Activated CD8-positive, alpha-beta memory T cell treated with anti-CD3 and anti-CD28 coated beads, Interleukin-2, amount 50 U/mL, for 24 hours (primary cell): ENCODE data around the gene FAM98B.
A peak's percentile ranks its signal among the peaks of the same experiment; 100 is the strongest.
"Not testable (repeated sequence)": the region's sequence is repeated elsewhere in the genome, so short reads cannot be mapped to it uniquely, and the experiment has no call there.

Experiments
- DNase-seq: peaks from one replicate; pipeline ENCODE4 v3.0.0-alpha.2; 2020; ENCODE audit errors: extremely low read depth

Gene FAM98B

GRCh38 chr15:38453971-38454695 lies at the start of gene FAM98B:
TSS of gene FAM98B (plus strand) at chr15:38454127. CDS start at chr15:38454162, 35 bp downstream.
- peak; percentile 76 for DNase-seq

- no peak for DNase-seq
Measured at GRCh38 chr15:38406436-38406835, 47.5 kb upstream of the FAM98B start.

- no peak for DNase-seq
Measured at GRCh38 chr15:38408576-38408975, 45.4 kb upstream of the FAM98B start.

- DNase-seq: no peak
Measured at GRCh38 chr15:38411902-38412301, 42.0 kb upstream of the FAM98B start.

- DNase-seq: no peak
Measured at GRCh38 chr15:38412466-38412865, 41.5 kb upstream of the FAM98B start.

- no peak for DNase-seq
Measured at GRCh38 chr15:38414357-38414756, 39.6 kb upstream of the FAM98B start.

GRCh38 chr15:38421069-38421690 lies 32.7 kb upstream of the FAM98B start:
- DNase-seq: no peak

GRCh38 chr15:38424101-38424552 lies 29.8 kb upstream of the FAM98B start:
- DNase-seq: no peak

GRCh38 chr15:38425269-38425668 lies 28.7 kb upstream of the FAM98B start:
- no peak for DNase-seq

GRCh38 chr15:38427380-38427779 lies 26.5 kb upstream of the FAM98B start:
- no peak for DNase-seq

- no peak for DNase-seq
Measured at GRCh38 chr15:38430106-38430760, 23.7 kb upstream of the FAM98B start.

GRCh38 chr15:38436993-38437392 lies 16.9 kb upstream of the FAM98B start:
- DNase-seq: no peak

- not testable (repeated sequence) for DNase-seq
Measured at GRCh38 chr15:38437603-38438002, 16.3 kb upstream of the FAM98B start.

- DNase-seq: no peak
Measured at GRCh38 chr15:38438031-38438986, 15.6 kb upstream of the FAM98B start.

GRCh38 chr15:38440353-38441129 lies 13.4 kb upstream of the FAM98B start:
- no peak for DNase-seq

GRCh38 chr15:38441130-38441519 lies 12.8 kb upstream of the FAM98B start:
- DNase-seq: no peak

- no peak for DNase-seq
Measured at GRCh38 chr15:38454696-38455090, 766 bp downstream of the FAM98B start.

GRCh38 chr15:38455092-38455491 lies 1.2 kb downstream of the FAM98B start:
- no peak for DNase-seq

- no peak for DNase-seq
Measured at GRCh38 chr15:38458646-38459045, 4.7 kb downstream of the FAM98B start.

- no peak for DNase-seq
Measured at GRCh38 chr15:38459480-38459879, 5.6 kb downstream of the FAM98B start.

- no peak for DNase-seq
Measured at GRCh38 chr15:38460543-38460942, 6.6 kb downstream of the FAM98B start.
